OCI-LY7 (cell line): ENCODE data around the gene DYNC1I1. TPM values are rescaled to one million over a fixed set of nuclear protein-coding genes. Genes with fewer than 3 reads are reported as not detected.

Experiments used
- BruUV-seq: library from RNA; stranded (reverse); fragments of 400-500 nt; replicated peaks from 2 replicates; lab custom pipeline; 2021; lab: Mats Ljungman, UMichigan
- CTCF ChIA-PET: fragments of 300-600 bp; sonication (Branson Sonifier 250); formaldehyde crosslinking; loops from one replicate; lab custom pipeline; 2022; ENCODE audit warnings: antibody characterized with exemption; ENCODE audit not compliant: unreplicated experiment; lab: Charles Lee
- POLR2A ChIA-PET: fragments of 300-600 bp; sonication (Branson Sonifier 250); formaldehyde crosslinking; loops from one replicate; lab custom pipeline; 2022; ENCODE audit warnings: antibody characterized with exemption; lab: Charles Lee
- DNase-seq: peaks from one replicate; pipeline ENCODE4 v3.0.0-alpha.2; 2015; ENCODE audit warnings: low spot score
- H2AFZ ChIP-seq: fragments of 200-600 bp; sonication (generic), shearing (Covaris generic); 2 replicates; pipeline ENCODE4 v1.6.1; 2014; ENCODE audit warnings: mild to moderate bottlenecking, antibody characterized with exemption, low read length, moderate library complexity
- H3K27ac ChIP-seq: fragments of 200-600 bp; sonication (generic); 2 replicates; pipeline ENCODE4 v1.5.1; 2014; ENCODE audit warnings: mixed run types, low read depth, mild to moderate bottlenecking, moderate library complexity, low read length, inconsistent platforms; ENCODE audit not compliant: poor library complexity, severe bottlenecking
- H3K36me3 ChIP-seq: fragments of 200-600 bp; sonication (generic); 2 replicates; pipeline ENCODE4 v1.6.1; 2014; ENCODE audit warnings: mild to moderate bottlenecking, antibody characterized with exemption, low read length, moderate library complexity, mixed read lengths; ENCODE audit not compliant: insufficient read depth
- H3K4me1 ChIP-seq: fragments of 200-600 bp; sonication (generic); 2 replicates; pipeline ENCODE4 v1.5.1; 2014; ENCODE audit warnings: mild to moderate bottlenecking, low read length; ENCODE audit not compliant: insufficient read depth, poor library complexity, severe bottlenecking
- H3K4me2 ChIP-seq: fragments of 200-600 bp; sonication (generic); 2 replicates; pipeline ENCODE4 v1.6.1; 2014; ENCODE audit warnings: mild to moderate bottlenecking, low read length
- H3K4me3 ChIP-seq: fragments of 200-600 bp; sonication (generic); 2 replicates; pipeline ENCODE4 v1.5.1; 2014; ENCODE audit warnings: mild to moderate bottlenecking, low read depth, low read length; ENCODE audit not compliant: poor library complexity, severe bottlenecking
- H3K79me2 ChIP-seq: fragments of 200-600 bp; sonication (generic); 2 replicates; pipeline ENCODE4 v1.6.1; 2016; ENCODE audit warnings: low read depth, mild to moderate bottlenecking, low read length, moderate library complexity, mixed read lengths; ENCODE audit not compliant: insufficient read depth
- H3K9me2 ChIP-seq: fragments of 200-600 bp; sonication (generic); 2 replicates; pipeline ENCODE4 v1.6.1; 2016; ENCODE audit warnings: mild to moderate bottlenecking, low read length, mixed read lengths; ENCODE audit not compliant: insufficient read depth
- H3K9me3 ChIP-seq: fragments of 200-600 bp; sonication (generic); 2 replicates; pipeline ENCODE4 v1.6.1; 2014; ENCODE audit warnings: mild to moderate bottlenecking, mixed run types, low read length, mixed read lengths
- H4K20me1 ChIP-seq: fragments of 200-600 bp; sonication (generic); 2 replicates; pipeline ENCODE4 v1.6.1; 2014; ENCODE audit warnings: mild to moderate bottlenecking, antibody characterized with exemption, low read length, moderate library complexity, mixed read lengths; ENCODE audit not compliant: insufficient read depth
- CTCF ChIP-seq: fragments of 200-600 bp; sonication (generic); conservative IDR thresholded peaks from 2 replicates; pipeline ENCODE4 v1.5.1; 2014; ENCODE audit warnings: mild to moderate bottlenecking, antibody characterized with exemption, low read length, moderate library complexity, mixed read lengths
- EZH2phosphoT487 ChIP-seq: fragments of 200-600 bp; sonication (generic); IDR thresholded peaks from 2 replicates; pipeline ENCODE4 v1.6.1; 2018; ENCODE audit warnings: low read depth, borderline replicate concordance, mild to moderate bottlenecking, mixed run types, antibody characterized with exemption, low read length, moderate library complexity, mixed read lengths
- intact Hi-C: fragments of 100-400 bp; cut with micrococcal nuclease; formaldehyde crosslinking; loops from one replicate; pipeline ENCODE4 v1.10.0; 2022; ENCODE audit not compliant: unreplicated experiment
- total RNA-seq, 2 experiments: library from RNA; depleted of rRNA in 1 of 2; stranded (reverse); fragments of >200 nt in 1 of 2; shearing (Covaris generic) in 1 of 2; gene quantifications; 2 replicates each; pipeline ENCODE4 v1.2.3, GENCODE V29; 2014 to 2022

DYNC1I1 gene
- total RNA-seq, 2 experiments from 2014 or later, result not detected

- no peaks in the 10 kb centered on the region for H3K4me1 ChIP-seq
- no peaks in the 10 kb centered on the region for H3K36me3 ChIP-seq
- no peak overlapping the region for H3K27ac ChIP-seq
- no peak overlapping the region for H3K4me3 ChIP-seq
- H3K9me2 ChIP-seq, result no peaks in the 10 kb centered on the region
- H3K79me2 ChIP-seq, result no peaks in the 10 kb centered on the region
- POLR2A ChIA-PET, result no interaction called here
- intact Hi-C loops, result no loop called here
- no peaks in the 10 kb centered on the region for H3K9me3 ChIP-seq
- no peak overlapping the region for H3K4me2 ChIP-seq
- H2AFZ ChIP-seq, result no peak overlapping the region
- CTCF ChIA-PET, result no interaction called here
- no peak for TF ChIP-seq EZH2phosphoT487
- no peak for TF ChIP-seq CTCF
- no peak for DNase-seq
- H4K20me1 ChIP-seq, result no peaks in the 10 kb centered on the region
- BruUV-seq, result no TSS peak
Measured at GRCh38 chr7:95997632-95998031, 225.3 kb downstream of the DYNC1I1 start.

DNA sequence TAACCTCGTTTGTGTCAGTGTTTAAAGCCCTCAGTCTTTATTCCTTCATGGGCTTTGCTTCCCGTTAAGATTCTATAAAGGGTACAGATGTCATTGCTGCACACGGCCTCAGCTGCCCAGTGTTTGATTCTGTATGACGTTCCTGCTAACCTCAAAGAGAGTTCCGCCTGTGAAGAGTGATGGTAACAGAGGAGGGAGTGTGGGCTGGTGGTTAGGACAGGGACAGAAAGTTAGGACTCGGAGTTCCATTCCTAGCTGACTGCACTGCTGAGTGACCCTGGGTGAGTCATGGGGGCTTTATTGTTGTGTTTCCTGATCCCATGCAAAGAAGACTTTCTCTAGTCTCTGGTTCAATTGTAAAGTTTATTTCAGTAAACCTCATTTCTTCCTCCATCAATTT lies 227.1 kb downstream of the DYNC1I1 start:
- Histone ChIP-seq H3K4me2 (no peak overlapping the region), H3K4me3 (no peak overlapping the region), H3K4me1 (no peaks in the 10 kb centered on the region), H4K20me1 (no peaks in the 10 kb centered on the region), H3K36me3 (no peaks in the 10 kb centered on the region), H3K79me2 (no peaks in the 10 kb centered on the region), H3K27ac (no peak overlapping the region), H3K9me3 (no peaks in the 10 kb centered on the region), H3K9me2 (no peaks in the 10 kb centered on the region), H2AFZ (no peak overlapping the region)
- intact Hi-C loops, result no loop called here
- TF ChIP-seq CTCF (no peak), EZH2phosphoT487 (no peak)
- ChIA-PET CTCF (no interaction called here), POLR2A (no interaction called here)
- no TSS peak for BruUV-seq
- DNase-seq, result no peak

DNA sequence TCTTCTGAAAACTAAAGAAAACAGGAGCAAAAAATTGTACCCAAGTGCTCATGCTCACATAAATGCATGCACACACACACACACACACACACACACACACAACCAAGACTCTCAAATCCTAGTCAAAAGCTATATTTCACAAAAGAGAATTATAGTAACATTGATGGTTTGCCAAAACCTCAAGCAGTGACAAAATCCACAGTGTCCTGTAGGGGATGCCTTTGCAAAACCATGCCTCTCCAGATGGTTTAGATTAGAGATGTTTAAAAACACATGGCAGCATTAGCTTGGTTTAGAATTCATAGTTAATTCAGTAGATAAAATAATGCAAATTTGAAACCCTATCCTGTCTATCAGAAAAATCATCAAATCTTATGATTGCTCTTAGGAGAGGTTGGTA lies 232.2 kb downstream of the DYNC1I1 start:
- no peaks in the 10 kb centered on the region for H3K36me3 ChIP-seq
- no peaks in the 10 kb centered on the region for H4K20me1 ChIP-seq
- no TSS peak for BruUV-seq
- H3K79me2 ChIP-seq, result no peaks in the 10 kb centered on the region
- no peaks in the 10 kb centered on the region for H3K9me2 ChIP-seq
- H2AFZ ChIP-seq, result no peak overlapping the region
- no peak for DNase-seq
- TF ChIP-seq CTCF (no peak), EZH2phosphoT487 (no peak)
- intact Hi-C loops, result no loop called here
- H3K27ac ChIP-seq, result no peak overlapping the region
- no peaks in the 10 kb centered on the region for H3K9me3 ChIP-seq
- ChIA-PET POLR2A (no interaction called here), CTCF (no interaction called here)
- no peaks in the 10 kb centered on the region for H3K4me1 ChIP-seq
- no peak overlapping the region for H3K4me3 ChIP-seq
- H3K4me2 ChIP-seq, result no peak overlapping the region
